PFSK-1 (cell line): ENCODE measurements around the gene C4orf17.

Experiments used
- FOXP2 ChIP-seq: optimal IDR thresholded peaks from 2 replicates; pipeline ENCODE3; 2011; ENCODE audit warnings: borderline replicate concordance, control low read depth, inconsistent platforms; ENCODE audit not compliant: insufficient read depth; ENCODE audit errors: extremely low read length, extremely low read depth
- SIN3A ChIP-seq: IDR thresholded peaks from 2 replicates; pipeline ENCODE4 v1.6.1; 2012; ENCODE audit warnings: mild to moderate bottlenecking, low read length, moderate library complexity, borderline replicate concordance; ENCODE audit not compliant: insufficient read depth
- TAF1 ChIP-seq: IDR thresholded peaks from 2 replicates; pipeline ENCODE4 v1.6.1; 2012; ENCODE audit warnings: low read length, control low read depth, borderline replicate concordance; ENCODE audit not compliant: insufficient read depth

- TF ChIP-seq FOXP2 (no peak), TAF1 (no peak), SIN3A (no peak)
Measured at GRCh38 chr4:99510721-99511120, at the start of gene C4orf17.
